ENCODE data around the gene SYNE3.

- TF ChIP-seq CTCF (IDR thresholded peaks at IDR 0.05 in 8 of 11, conservative IDR thresholded peaks at IDR 0.05 in 3 of 11) (no peak), POLR2AphosphoS5 (IDR thresholded peaks at IDR 0.05) (no peak), POLR2A (IDR thresholded peaks at IDR 0.05) (no peak)
Measured at GRCh38 chr14:95520346-95520745, 3.9 kb upstream of the SYNE3 start.

All from spleen (tissue), 7 donors.